ENCODE data around the gene VMAC.

Gene VMAC

DNA sequence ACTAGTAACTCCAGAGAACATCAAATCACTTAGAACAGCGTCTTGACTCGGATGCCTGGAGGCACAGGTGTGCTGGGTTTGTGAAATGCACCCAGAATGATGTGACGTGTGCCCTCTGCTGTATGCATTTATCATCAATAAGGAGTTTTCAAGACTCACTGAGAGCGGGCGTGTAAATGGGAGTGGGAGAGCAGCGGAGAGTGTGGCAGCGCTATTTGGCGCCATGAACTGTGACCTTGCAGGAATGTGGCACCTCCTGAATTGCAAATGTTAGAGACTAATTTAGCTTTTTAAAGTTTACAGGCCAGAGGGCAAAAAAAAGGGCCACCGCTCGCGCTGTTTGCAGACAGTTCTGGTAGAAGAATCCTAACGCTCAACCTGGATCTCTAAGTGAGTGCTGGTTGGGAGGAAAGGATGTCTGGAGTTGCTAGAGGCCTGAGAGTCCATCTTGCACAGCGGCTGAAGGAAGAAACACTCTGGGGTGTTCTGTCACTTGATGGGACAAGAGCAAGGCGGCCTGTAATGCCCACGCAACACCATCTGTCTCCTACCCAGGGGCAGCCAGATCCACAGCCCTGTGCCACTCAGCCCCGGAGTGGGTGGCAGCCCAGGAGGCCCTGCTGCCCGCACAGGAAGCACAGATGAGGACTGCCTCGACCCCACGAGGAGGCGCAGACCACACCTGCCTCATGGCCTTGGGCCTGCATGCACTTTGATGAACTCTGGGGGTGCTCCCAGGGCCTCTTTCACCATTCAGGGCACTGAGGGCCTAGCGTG, 53.6 kb downstream of the VMAC start:
- Histone ChIP-seq H3K9me3 (ENCODE audit: low read length) (no peaks in the 10 kb centered on the region), H3K9ac (ENCODE audit: low read length) (no peak overlapping the region), H3K27me3 (ENCODE audit: control insufficient read depth in 1 of 2, insufficient read depth in 2 of 2, low read length in 2 of 2) (no peaks in the 10 kb centered on the region), H3K4me3 (ENCODE audit: low read depth in 1 of 2, low read length in 2 of 2) (no peak overlapping the region), H3K36me3 (ENCODE audit: insufficient read depth, low read length) (no peaks in the 10 kb centered on the region), H3K4me1 (ENCODE audit: insufficient read depth, low read length) (peaks cover 73% of the 10 kb centered on the region), H3K27ac (ENCODE audit: low read depth, low read length) (no peak overlapping the region)

DNA sequence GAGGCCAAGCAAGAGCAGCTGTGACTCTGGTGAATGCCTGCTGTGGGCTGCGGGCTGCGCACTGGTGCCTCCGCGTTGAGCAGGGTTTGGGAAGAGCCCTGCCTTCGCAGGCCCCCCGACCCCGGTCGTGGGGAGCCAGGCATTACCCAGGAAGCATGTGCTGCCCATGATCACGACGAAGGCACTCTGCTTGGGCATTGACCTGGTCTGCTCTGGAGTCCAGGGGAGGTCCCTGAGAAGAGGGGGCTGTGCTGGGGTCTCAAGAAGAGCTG, 54.1 kb downstream of the VMAC start:
- Histone ChIP-seq H3K27me3 (ENCODE audit: control insufficient read depth in 1 of 2, insufficient read depth in 2 of 2, low read length in 2 of 2) (no peaks in the 10 kb centered on the region), H3K27ac (ENCODE audit: low read depth, low read length) (no peak overlapping the region), H3K36me3 (ENCODE audit: insufficient read depth, low read length) (no peaks in the 10 kb centered on the region), H3K4me1 (ENCODE audit: insufficient read depth, low read length) (peaks cover 72% of the 10 kb centered on the region), H3K9ac (ENCODE audit: low read length) (no peak overlapping the region), H3K9me3 (ENCODE audit: low read length) (no peaks in the 10 kb centered on the region), H3K4me3 (ENCODE audit: low read depth in 1 of 2, low read length in 2 of 2) (no peak overlapping the region)

DNA sequence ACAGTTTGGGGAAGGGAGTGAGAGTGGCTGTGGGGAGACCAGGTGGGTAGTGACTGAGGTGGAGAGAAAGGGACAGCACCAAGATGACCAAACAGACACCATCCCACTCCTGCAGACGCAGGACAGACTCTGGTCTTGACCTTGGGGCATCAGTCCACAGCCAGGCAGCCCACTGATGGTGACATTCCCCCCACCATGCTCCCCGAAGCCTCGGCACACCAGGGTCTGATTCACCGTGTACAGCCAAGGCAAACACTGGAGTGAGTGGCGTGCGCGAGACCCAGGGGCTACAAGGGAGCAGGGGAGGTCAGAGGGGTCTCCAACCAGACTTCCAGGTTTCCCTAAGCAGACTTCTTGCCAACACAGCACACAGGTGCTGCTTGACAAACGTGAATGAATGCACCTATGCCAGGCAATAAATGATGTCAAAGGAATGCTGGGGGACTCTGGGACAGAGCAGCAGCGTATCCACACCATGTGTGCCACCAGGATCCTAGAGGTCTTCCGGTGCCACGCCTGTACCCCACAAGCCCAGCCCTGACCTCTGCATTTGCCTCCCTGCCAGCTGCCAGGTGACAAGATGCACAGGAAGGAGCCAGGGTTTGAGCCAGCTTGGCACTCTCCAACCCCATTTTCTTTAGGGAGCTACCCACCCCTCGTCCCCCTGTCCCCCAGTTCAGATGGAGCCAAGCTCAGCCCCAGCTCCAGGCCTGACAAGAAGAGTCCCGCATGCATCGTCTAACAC, 54.8 kb downstream of the VMAC start:
- no peaks in the 10 kb centered on the region for H3K9me3 ChIP-seq (ENCODE audit: low read length)
- H3K9ac ChIP-seq (ENCODE audit: low read length): no peak overlapping the region
- no peak overlapping the region for H3K4me3 ChIP-seq (ENCODE audit: low read depth in 1 of 2, low read length in 2 of 2)
- H3K27me3 ChIP-seq (ENCODE audit: control insufficient read depth in 1 of 2, insufficient read depth in 2 of 2, low read length in 2 of 2): no peaks in the 10 kb centered on the region
- H3K4me1 ChIP-seq (ENCODE audit: insufficient read depth, low read length): peaks cover 72% of the 10 kb centered on the region
- no peaks in the 10 kb centered on the region for H3K36me3 ChIP-seq (ENCODE audit: insufficient read depth, low read length)
- peak overlapping the region; percentile 27 for H3K27ac ChIP-seq (ENCODE audit: low read depth, low read length)
